Suprapubic skin (tissue), 3 donors: ENCODE results near the gene NRCAM.

Experiments used
- CTCF ChIP-seq, 2 donors: fragments of 200-600 bp in 1 of 2; fragments of 450-650 bp in 1 of 2; sonication (generic) in 1 of 2; IDR thresholded peaks; one replicate each; pipeline ENCODE4 v1.5.1; 2016 to 2019; ENCODE audit warnings: antibody characterized with exemption in 2 of 2, mild to moderate bottlenecking in 1 of 2, moderate library complexity in 1 of 2
- POLR2AphosphoS5 ChIP-seq, 3 donors: sonication (generic); formaldehyde crosslinking; IDR thresholded peaks; one replicate each; pipeline ENCODE4 v1.6.1; 2017; ENCODE audit warnings: antibody characterized with exemption in 3 of 3

GRCh38 chr7:108463613-108464012 lies 7.4 kb upstream of the NRCAM start:
- TF ChIP-seq POLR2AphosphoS5 (IDR thresholded peaks at IDR 0.05) (no peak), CTCF (IDR thresholded peaks at IDR 0.05) (no peak)
